HG02885 (cell line): ENCODE results near the gene CALML5.

Source experiments
- ATAC-seq: cut with Tn5 transposase; IDR thresholded peaks from one replicate; pipeline ENCODE4 v1.9.1; 2021; ENCODE audit warnings: mild to moderate bottlenecking; ENCODE audit not compliant: unreplicated experiment, poor library complexity

The CALML5 gene

DNA sequence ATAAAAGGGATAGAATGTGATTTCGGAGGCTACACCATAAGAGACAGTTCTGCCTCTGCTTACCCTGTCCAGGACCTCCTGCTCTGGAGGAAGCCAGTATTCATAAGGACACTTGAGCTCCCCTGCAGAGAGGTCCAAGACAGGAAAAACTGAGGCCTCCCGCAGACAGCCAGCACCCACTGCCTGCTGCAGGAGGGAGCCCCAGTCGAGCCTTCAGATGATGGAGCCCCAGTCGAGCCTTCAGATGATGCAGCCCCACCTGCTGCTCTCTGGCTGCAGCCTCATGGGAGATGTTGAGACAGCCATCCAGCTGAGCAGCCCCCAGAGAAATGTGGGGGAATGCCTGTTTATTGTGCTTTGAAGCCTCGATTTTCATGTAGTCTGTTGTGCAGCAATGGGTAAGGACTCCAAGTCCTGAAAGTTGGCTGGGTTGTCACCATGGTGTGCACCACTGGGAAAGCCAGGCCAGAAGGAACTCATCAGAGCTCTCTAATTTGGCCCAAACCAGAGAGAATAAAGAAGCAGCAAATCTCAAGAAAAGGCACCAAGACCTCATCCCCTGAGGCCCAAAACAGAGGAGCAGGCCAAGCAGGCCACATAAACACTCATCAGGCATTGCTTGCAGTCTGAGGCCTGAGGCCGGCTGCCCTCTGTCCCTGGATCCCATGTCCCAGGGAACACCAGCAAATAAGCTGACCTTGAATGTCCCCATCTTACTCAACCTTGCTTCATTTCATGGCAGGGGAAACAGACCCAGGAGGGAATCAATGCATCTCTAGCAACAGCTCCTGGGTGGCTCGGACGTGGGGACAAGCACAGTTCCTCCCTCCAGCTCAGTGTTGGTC lies 30.9 kb downstream of the CALML5 start:
- ATAC-seq, result no peak

DNA sequence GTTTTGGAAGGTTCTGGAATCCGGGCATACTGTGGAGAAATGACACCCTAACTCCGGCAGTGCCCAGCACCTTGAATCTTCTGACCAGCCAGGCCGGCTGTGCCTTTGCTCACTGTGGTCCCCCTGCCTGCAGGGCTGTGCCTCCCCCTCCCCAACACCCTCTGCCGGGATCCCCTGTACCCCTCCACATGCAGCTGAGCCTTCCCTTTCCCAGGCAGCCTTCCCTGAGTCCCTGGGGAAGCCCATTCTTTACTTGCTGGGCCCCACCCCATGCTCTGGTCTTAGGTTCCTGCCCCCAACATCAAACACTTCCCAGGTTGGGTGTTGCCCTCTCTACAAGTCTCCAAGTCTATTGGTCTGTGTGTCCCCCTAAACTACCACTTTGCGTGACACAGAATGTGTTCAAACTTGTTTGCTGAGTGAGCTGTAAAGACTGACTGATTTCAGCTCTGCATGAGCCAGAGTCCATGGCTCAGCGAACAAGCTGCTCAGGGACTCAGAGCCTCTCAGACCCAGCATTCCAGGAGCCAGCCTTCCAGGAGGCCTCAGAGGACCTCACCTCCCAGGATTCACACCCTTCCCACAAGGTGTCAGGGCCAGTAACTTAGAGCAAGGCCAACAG lies 31.6 kb downstream of the CALML5 start:
- ATAC-seq, result no peak

DNA sequence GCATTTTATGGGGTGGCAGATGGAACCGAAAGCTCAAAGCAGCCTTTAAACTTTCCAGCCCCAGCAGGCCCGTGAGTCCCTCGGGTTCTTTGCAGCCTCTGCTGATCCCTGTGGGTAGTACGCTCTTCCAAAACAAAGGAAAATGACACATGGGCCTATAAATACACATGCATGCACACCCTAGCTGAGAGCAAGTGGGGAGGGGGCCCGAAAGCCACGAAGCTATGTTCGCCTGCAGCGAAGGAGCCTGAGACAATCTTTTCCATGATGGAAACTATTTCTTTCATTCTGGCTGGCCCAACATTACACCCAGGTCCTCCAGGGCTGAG lies 32.2 kb downstream of the CALML5 start:
- ATAC-seq, result no peak

DNA sequence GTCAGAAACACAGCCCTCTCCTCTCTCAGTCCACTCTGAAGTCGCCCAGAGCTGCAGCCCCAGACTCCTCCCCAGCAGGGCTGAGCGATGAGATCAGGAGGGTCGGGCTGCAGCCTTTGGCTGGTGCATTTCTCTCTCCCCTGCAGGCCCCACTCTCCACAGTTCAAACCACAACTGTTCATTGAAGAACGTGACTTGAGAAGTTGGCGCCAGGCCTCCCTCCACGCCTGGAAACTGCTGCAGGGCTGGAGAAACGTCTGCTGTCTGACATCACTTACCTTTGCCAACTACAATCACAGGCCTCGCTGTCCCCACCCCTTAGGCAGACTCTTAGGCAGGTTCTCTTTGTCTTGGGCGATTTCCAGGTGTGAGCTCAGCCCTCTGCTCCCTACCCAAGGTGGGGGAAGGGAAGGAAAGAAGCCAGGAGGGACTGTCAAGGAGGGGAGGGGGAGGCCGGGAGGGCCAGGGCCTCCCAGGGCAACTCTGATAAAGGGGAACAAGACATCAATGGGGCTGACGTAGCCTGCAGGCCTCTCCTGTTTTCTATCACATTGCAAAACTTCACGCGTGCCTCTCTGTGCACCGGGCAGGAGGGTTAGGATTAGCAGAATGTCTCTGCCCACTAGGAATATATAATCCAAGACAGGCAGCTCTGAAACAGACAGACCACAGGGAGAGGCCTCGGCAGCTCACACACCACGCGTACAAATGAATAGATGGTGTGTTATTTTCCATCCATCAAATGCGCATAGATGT lies 32.7 kb downstream of the CALML5 start:
- no peak for ATAC-seq

DNA sequence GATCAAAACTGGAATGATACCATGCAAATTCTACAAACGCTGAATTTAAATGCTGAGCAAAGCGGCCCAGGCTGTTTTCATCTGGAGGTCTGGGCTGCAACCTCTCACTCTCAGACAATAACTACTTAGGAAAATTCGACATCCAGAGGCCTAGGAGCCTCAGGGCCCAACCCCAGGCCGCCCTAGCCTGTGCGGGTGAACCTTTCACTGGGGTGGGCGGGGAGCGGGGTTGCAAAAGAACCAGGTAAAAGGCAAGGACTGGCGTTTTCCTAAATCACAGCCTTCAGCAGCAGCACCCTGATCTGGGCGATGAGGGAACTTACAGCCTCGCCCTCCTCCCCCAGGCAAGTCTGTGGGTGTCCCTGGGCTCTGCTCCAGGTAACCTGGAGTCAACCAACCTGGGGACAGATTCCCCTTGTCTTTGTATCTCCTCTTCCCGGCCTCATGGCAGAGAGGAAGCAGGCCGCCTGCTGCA lies 33.4 kb downstream of the CALML5 start:
- no peak for ATAC-seq

DNA sequence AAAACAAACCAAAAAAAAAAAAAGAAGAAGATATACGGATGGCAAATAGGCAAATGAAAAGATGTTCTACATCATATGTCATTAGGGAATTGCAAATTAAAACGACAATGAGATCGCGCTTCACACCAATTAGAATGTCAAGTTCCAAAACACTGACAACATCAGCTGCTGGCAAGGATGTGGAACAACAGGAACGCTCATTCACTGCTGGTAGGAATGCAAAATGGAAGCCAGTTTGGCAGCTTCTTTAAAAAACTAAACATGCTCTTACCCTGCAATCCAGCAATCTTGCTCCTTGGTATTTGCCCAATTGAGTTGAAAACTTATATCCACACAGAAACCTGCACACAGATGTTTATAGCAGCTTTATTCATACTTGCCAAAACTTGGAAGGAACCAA lies 34.8 kb downstream of the CALML5 start:
- ATAC-seq, result no peak

DNA sequence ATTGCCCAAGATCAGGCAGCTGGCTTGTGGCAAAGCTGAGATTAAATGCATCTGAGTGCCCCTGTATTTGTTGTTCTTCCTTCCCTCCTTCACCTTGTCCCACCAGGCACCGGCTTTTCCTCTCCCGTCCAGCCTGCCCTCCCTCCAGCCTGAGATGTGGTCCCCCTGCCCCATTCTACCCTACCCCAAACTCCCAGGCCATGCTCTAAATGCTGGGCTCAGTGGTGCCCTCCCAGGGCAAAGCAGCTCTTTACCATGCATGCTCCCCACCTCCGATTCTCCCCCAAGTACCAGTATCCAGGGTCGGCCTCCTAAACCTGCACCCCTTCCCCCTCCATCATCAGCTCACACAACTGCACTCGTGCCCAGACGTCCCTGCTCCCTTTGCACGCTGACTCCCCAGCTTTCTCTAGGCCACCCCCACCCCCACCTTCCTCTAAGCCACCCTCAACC lies 36.5 kb downstream of the CALML5 start:
- no peak for ATAC-seq

DNA sequence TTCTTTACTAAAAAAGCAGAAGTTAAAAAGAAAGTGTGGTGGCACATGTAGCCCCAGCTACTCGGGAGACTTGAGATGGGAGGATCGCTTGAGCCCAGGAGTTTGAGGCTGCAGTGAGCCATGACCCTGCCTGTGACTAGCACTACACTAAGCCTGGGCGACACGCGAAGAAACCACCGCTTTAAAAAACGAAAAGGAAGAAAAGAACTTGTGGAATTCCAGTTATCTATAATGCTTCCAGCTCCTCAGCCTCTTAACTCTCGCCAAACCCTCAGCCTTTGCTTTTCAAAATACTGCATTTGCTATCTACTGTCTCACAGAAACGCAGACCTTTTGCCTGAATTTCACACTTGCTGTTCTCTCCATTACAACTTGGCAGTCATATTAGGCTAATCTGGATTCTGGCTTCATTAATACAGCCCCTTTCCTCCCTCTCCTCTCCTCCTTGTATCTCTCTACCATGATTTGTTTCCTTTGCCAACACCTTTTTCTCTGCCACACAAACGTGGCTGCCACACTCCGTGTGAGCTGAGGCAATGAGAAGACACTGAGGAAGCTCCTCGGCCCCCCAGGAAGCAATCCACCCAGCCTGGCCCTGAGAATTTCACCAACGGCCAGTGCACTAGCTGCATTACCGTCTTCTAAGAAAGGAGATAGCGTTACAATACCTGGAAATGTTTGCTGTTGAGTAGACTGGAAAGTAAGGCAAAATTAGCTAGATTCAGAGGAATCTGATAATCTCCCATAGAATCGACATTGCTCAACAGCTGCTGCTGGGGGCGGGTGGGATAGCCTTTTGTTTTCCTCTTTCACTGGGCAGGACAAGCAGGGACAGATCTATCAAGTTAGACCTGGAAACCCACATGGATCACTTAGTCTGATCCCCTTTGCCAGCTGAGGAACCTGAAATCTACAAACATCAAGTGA lies 37.2 kb downstream of the CALML5 start:
- no peak for ATAC-seq

DNA sequence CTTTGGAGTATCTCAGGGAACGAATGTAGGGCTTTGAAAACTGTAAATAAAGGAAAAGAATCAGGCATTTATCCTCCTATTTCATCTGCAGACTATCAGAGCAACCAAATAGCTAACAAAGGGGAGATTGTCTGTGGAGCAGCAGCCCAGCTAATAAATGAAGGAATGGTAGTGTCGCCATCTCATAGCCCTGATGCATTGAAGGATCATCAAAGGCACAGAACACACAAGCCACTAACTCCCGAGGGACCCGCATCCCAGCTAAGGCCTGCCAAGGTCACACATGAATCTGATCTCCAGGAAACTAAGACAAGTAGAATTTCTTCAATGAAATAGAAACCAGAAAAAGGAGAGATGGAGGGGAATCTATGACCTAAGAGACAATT lies 38.2 kb downstream of the CALML5 start:
- no peak for ATAC-seq

DNA sequence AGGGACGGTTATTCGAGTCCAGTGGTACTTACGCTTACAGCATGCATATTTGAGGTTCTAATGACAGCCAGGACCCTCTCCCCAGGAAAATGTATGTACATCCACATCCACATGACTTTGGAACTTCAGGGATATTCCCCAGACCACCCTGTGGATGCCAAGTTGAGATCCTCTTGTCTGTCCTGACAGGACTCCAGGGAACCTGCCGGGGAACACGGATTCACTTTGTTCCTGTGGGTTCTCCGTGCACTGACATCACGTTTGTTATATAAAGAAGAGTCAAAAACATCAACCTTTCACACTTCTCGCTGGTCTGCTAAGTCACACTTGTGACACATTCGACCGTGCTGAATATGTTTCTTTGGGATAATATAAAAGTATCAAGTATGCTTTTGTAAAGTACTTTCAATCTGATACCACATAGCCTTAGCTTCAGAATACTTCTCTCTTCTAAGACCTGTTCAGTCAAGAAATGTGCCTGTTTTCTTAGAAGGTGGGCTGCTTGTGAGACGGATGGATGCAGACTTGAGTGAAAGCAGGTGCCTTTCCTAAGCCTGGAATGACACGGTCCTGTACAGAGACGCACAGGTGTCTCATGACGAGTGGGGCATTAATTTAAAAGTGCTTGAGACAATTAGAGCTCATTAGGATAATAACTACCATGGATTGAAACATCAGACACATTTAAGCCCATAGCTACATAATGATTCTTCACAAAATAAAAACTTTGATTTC lies 38.7 kb downstream of the CALML5 start:
- no peak for ATAC-seq

DNA sequence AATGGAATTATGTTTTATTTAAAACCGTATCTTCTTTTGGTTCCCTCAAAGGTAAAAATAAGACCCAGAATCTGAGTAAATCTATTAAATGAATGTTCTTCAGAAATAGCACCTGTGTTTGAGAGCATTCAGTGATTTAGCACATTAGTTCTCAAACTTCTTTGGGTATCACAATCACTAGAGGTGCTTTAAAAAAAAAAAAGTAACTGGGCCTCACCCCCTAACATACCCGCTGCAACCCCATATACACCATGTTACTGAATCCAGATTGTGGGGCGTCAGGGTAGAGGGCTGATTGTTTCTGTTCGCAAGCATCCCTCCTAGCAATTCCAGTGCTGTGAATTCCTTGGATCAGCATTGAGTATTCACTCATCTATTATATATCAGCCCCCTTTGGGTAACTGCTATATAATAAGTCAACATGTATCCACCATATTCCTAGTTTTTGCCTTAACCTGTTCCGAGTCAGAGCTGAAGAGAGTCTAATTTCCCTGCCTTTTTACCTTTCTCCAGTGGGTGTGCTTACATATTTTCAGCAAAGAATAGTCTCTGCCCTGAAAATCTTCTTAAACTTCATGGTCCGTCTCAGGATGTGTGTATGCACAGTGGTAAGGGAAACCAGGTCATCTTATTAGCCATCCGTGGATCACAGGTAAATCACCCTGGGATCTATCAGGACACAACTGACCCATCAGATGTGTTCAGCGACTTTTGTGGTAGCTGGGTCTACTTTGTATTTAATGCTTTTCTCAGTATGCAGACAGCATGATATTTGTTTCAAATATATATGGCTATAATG lies 40.2 kb downstream of the CALML5 start:
- ATAC-seq, result no peak

DNA sequence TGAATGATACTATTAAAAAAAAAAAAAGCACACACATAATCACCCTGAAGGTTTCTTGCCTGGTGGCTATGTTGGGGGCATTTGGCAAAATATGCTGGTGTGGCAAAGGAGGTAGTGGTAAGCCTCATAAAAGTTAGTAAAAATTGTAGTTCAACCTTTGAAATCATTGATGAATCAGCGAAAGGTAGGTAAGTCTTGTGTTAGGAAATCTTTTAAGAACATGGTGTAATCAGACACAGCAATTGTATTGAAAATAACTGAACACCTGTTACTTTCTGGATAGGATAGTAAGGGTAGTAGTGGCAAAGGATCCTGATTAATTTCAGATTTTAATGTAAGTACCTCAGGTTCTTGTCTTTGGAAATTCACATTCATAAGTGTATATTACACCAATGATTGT lies 40.9 kb downstream of the CALML5 start:
- ATAC-seq, result no peak

DNA sequence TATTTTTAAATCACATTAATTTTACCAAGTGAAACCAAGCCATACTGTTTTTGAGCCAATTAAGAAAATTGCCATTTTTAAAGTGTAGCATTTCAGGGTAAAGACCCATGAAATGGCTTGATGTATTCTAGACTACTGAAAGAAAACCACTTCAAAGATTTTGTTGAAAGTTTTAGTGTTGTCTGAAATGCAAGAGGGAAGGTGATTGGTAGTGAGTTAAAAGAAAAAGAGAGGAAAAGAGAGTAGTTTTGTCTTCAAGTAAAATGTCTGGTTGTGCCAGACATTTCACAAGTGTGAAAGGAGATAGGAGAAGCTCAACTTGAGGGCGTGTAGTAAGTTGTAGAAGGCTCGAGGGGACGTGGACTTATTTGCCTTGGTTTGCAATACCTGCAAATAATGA lies 41.6 kb downstream of the CALML5 start:
- ATAC-seq, result no peak

DNA sequence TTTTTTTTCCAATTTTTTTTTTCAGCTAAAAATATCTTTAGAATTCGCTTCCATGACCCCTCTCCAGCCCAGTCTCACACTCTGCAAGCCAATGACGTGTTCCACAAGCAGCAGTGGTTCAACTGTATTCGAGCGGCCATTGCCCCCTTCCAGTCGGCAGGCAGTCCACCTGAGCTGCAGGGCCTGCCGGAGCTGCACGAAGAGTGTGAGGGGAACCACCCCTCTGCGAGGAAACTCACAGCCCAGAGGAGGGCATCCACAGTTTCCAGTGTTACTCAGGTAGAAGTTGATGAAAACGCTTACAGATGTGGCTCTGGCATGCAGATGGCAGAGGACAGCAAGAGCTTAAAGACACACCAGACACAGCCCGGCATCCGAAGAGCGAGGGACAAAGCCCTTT lies 42.8 kb downstream of the CALML5 start:
- no peak for ATAC-seq

DNA sequence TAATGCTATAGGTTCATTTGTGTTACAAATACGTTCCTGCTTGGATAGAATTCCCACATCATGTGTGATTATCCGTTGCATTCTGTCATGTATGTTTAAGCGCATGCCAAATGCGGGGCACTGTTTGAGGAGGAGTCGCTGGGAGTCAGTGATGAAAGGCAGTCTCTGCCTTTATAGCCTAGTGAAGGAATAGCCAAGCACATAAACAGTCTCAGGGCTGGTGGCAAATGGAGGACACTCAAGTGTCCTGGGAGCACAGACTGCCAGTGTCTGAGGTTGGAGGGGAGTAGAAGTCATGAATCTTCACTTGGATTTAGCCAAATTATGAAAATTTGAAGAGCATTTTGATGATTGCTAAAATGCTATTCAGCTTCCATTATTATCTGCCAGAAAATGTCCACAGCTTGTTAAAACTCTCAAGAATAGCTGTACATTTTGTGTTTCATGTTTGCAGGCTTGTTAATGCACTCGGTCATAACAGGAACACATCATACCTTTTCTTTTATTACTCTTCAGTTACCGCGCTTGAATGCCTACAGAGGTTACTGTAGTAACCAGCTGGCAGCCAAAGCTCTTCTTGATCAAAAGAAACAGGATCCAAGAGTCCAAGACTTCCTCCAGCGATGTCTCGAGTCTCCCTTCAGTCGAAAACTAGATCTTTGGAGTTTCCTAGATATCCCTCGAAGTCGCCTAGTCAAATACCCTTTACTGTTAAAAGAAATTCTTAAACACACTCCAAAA lies 45.5 kb downstream of the CALML5 start:
- ATAC-seq, result no peak

DNA sequence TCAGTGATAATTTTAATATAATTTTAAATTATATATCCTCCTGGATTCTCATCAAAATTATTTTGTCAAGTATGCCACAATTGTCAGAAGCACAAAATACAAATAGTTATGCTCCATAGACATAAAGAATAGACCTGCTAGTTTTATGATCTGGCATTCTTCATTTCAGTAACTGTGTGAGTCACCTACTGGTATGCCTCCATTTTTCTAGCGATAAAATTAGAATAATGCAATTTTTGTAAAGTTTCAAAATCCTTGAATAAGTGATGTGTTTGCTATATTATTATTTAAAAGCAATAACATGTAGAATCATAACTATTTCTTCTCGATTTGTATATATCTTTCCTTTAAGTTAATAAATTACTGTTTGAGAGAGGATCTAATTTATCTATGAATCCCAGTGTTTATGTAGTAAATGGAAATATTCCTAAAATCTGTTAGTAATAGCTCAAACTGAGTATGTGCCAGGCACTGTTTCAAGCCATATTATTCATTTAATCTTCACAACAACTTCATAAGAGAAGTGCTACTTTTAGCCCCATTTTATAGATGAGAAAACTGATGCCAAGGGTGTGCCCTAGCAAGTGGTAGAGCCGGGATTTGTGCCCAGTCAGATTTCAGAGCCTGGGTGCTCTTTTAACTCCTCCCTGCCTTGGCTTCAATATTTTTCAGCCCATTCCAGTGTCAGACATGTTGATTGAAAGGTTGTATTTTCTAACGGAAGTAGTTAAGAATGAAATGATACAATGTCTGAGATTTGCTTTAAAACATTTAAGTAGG lies 48.6 kb downstream of the CALML5 start:
- no peak for ATAC-seq

DNA sequence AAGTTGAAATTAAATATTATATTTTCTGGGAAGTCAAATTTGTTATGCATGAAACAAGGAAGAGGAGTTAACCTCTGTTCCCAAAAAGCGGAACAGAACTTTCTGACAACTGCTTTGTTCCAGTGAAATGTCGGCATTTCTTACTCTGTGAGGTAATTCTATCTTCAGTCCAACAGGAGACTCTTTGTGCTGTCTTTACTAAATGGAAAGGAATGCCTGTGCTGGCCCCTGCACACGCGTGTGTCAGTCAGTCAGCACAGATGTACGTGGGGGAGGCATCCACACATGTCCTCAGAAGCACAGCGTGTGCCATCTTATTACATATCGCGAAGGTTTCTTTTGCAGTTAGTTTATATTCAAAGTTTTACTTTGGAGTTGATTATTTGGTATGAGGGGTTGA lies 49.5 kb downstream of the CALML5 start:
- ATAC-seq, result no peak
